ENCODE data around the gene USP11. TPM values are rescaled to one million over a fixed set of nuclear protein-coding genes. Genes with fewer than 3 reads are reported as not detected.

Gene USP11
- total and polyA plus RNA-seq, 2 of the 4 experiments (the other 2 are of a cell fraction) = 33.5 to 59.7 TPM

DNA sequence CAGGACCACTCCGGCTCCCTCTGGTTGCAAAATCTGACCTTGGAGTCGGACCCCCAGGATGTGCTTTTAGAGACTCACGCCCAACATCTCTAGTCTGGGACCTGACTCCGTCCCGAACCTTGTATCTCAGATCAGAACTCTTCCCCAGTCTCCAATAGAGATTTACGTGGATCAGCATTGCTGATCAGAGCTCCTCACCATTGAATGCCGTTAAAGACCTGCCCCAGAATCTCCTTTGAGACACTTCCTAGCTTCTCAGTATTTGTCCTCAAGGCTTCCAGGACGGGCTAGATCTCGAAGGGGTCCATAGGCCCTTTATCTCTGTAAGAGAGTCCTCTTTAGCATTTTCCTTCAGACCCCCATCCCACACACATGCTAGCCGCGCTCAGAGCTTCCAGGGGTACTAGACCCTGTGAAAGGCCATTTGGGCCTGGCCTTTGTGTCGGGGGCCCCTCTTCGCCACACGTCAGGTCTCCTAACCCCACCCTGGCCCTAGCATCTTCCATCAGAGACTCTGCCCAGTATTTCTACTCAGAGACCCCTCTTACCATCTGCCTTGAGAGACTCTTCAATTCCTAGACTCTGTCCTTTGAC, 38.5 kb upstream of the USP11 start:
- TF ChIP-seq, protein P1, sequence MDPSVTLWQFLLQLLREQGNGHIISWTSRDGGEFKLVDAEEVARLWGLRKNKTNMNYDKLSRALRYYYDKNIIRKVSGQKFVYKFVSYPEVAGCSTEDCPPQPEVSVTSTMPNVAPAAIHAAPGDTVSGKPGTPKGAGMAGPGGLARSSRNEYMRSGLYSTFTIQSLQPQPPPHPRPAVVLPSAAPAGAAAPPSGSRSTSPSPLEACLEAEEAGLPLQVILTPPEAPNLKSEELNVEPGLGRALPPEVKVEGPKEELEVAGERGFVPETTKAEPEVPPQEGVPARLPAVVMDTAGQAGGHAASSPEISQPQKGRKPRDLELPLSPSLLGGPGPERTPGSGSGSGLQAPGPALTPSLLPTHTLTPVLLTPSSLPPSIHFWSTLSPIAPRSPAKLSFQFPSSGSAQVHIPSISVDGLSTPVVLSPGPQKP (IDR thresholded peaks at IDR 0.05; ENCODE audit: borderline replicate concordance, low read depth, low read length) = no peak
- TF ChIP-seq, protein P2, sequence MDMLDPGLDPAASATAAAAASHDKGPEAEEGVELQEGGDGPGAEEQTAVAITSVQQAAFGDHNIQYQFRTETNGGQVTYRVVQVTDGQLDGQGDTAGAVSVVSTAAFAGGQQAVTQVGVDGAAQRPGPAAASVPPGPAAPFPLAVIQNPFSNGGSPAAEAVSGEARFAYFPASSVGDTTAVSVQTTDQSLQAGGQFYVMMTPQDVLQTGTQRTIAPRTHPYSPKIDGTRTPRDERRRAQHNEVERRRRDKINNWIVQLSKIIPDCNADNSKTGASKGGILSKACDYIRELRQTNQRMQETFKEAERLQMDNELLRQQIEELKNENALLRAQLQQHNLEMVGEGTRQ (IDR thresholded peaks at IDR 0.05; ENCODE audit: low read depth, low read length) = no peak
- TF ChIP-seq CEBPB (IDR thresholded peaks at IDR 0.05; ENCODE audit: low read depth, low read length) (no peak), NFE2L2 (IDR thresholded peaks at IDR 0.05; ENCODE audit: low read depth, low read length) (no peak), RAD21 (IDR thresholded peaks at IDR 0.05; ENCODE audit: low read length) (no peak), FOS (IDR thresholded peaks at IDR 0.05; ENCODE audit: low read depth, low read length) (no peak), MAZ (IDR thresholded peaks at IDR 0.05; ENCODE audit: borderline replicate concordance, low read depth, low read length) (no peak), CHD1 (IDR thresholded peaks at IDR 0.05; ENCODE audit: low read depth, low read length) (no peak), BHLHE40 (IDR thresholded peaks at IDR 0.05; ENCODE audit: low read depth, low read length) (no peak), SMC3 (IDR thresholded peaks at IDR 0.05; ENCODE audit: low read depth, low read length) (no peak), RCOR1 (IDR thresholded peaks at IDR 0.05; ENCODE audit: insufficient replicate concordance, low read length) (no peak), MXI1 (IDR thresholded peaks at IDR 0.05; ENCODE audit: borderline replicate concordance, low read depth, low read length) (no peak), RFX5 (IDR thresholded peaks at IDR 0.05; ENCODE audit: low read depth, low read length) (no peak), POLR2A (IDR thresholded peaks at IDR 0.05; ENCODE audit: low read depth, low read length) (no peak; the same call in 1 of the 2 replicates)
- TF ChIP-seq, protein P3, sequence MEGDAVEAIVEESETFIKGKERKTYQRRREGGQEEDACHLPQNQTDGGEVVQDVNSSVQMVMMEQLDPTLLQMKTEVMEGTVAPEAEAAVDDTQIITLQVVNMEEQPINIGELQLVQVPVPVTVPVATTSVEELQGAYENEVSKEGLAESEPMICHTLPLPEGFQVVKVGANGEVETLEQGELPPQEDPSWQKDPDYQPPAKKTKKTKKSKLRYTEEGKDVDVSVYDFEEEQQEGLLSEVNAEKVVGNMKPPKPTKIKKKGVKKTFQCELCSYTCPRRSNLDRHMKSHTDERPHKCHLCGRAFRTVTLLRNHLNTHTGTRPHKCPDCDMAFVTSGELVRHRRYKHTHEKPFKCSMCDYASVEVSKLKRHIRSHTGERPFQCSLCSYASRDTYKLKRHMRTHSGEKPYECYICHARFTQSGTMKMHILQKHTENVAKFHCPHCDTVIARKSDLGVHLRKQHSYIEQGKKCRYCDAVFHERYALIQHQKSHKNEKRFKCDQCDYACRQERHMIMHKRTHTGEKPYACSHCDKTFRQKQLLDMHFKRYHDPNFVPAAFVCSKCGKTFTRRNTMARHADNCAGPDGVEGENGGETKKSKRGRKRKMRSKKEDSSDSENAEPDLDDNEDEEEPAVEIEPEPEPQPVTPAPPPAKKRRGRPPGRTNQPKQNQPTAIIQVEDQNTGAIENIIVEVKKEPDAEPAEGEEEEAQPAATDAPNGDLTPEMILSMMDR (conservative IDR thresholded peaks at IDR 0.05; ENCODE audit: low read depth, low read length) = no peak
- Histone ChIP-seq H3K27ac (ENCODE audit: insufficient read depth, low read length) (peak overlapping the region; percentile 87), H2AK5ac (ENCODE audit: low read depth, low read length) (peak overlapping the region; percentile 63; the same call in 1 of the 2 replicates), H4K8ac (ENCODE audit: low read depth in 2 of 2, low read length in 2 of 2) (peak overlapping the region; percentile 63 to 86; a peak in 3 of 4 replicates), H3K14ac (replicated peaks; ENCODE audit: low read depth, low read length) (peak overlapping the region; percentile 91), H3K27me3 (ENCODE audit: control insufficient read depth, insufficient read depth, low read length) (no peaks in the 10 kb centered on the region; the same call in 1 of the 2 replicates), H4K5ac (ENCODE audit: low read depth, low read length) (peak overlapping the region; percentile 29; the same call in 1 of the 2 replicates), H3K4me1 (ENCODE audit: control insufficient read depth, insufficient read depth, low read length) (peaks cover 24% of the 10 kb centered on the region), H3K9ac (ENCODE audit: low read depth, low read length) (peak overlapping the region; percentile 88), H2AFZ (replicated peaks; ENCODE audit: low read length, poor library complexity) (peak overlapping the region; percentile 96), H3K9me3 (ENCODE audit: control insufficient read depth, insufficient read depth, low read length) (no peaks in the 10 kb centered on the region), H2AK9ac (replicated peaks; ENCODE audit: low read depth, low read length, poor library complexity) (peak overlapping the region; percentile 99), H4K20me1 (ENCODE audit: insufficient read depth, low read length) (peaks cover 51% of the 10 kb centered on the region), H4K91ac (ENCODE audit: insufficient read depth, low read depth, low read length) (peak overlapping the region; percentile 81), H2BK5ac (ENCODE audit: low read depth, low read length, poor library complexity, severe bottlenecking) (peak overlapping the region; percentile 79), H2BK15ac (ENCODE audit: low read depth, low read length) (no peak overlapping the region), H3K4me2 (ENCODE audit: low read depth, low read length) (peak overlapping the region; percentile 94), H3K23ac (ENCODE audit: low read depth, low read length) (peak overlapping the region; percentile 94), H3K9me1 (ENCODE audit: insufficient read depth, low read length) (peaks cover 5% of the 10 kb centered on the region; the same call in 1 of the 2 replicates), H3K79me1 (ENCODE audit: low read depth in 1 of 2, low read length in 2 of 2) (peaks cover 21 to 54% of the 10 kb centered on the region in 2 experiments), H3K56ac (ENCODE audit: extremely low read depth, insufficient read depth, low read length) (peak overlapping the region; percentile 91), H3K4me3 (ENCODE audit: insufficient read depth, low read depth, low read length) (peak overlapping the region; percentile 74), H3K36me3 (ENCODE audit: control insufficient read depth, insufficient read depth, low read length) (peaks cover 26% of the 10 kb centered on the region), H2BK20ac (ENCODE audit: low read depth, low read length) (no peak overlapping the region), H3K18ac (ENCODE audit: low read depth, low read length) (no peak overlapping the region; the same call in 1 of the 2 replicates), H2BK120ac (ENCODE audit: low read depth, low read length) (no peak overlapping the region), H3K4ac (ENCODE audit: low read depth, low read length) (peak overlapping the region; percentile 85)
- ChIA-PET POLR2A (ENCODE audit: unreplicated experiment) (no interaction called here), CTCF (no interaction called here)
- TSS peak; percentile 18 for BruUV-seq (replicated peaks)
- intact Hi-C loops (cut with micrococcal nuclease) = loop anchor here (5.0 kb wide), 2 partner anchors 288 to 448 kb away; partner anchors contain the start of gene ZNF41
- ATAC-seq (ENCODE audit: low read depth) (peak; percentile 2), DNase-seq (no peak)
- dilution Hi-C loops (cut with HindIII; ENCODE audit: low sequenced_read_pairs, unreplicated experiment) = no loop called here
- WGBS, 2 experiments (ENCODE audit: extremely low coverage in 2 of 2, insufficient read length in 1 of 2) = 10% methylated on average over 9 of the region's 14 CpGs; no CpG with 5 or more reads in 1 of the 2 experiments
- in situ Hi-C loops (cut with MboI; ENCODE audit: low sequenced_read_pairs) = loop anchor here (10.0 kb wide), 2 partner anchors 191 to 331 kb away; no protein-coding TSS in a partner anchor

All from IMR-90 (cell line).